Liver (tissue), 9 donors: ENCODE data around the gene MSLN. TPM values are rescaled to one million over a fixed set of nuclear protein-coding genes. Genes with fewer than 3 reads are reported as not detected.

ENCODE experiments used
- DNase-seq: peaks from one replicate; pipeline ENCODE4 v3.0.0-alpha.2; 2017; ENCODE audit warnings: low spot score
- H3K27ac ChIP-seq, 2 donors: one replicate each; pipeline ENCODE4 v1.7.0; 2013; ENCODE audit warnings: inconsistent platforms in 2 of 2, low read length in 2 of 2, control low read depth in 1 of 2, low read depth in 1 of 2, mild to moderate bottlenecking in 1 of 2
- H3K27me3 ChIP-seq, 4 donors: one replicate each; pipeline versions ENCODE4 v1.6.1 to v1.7.0; 2013; ENCODE audit warnings: low read length in 3 of 4, inconsistent platforms in 1 of 4, mild to moderate bottlenecking in 1 of 4, moderate library complexity in 1 of 4; ENCODE audit not compliant: control insufficient read depth in 4 of 4, insufficient read depth in 4 of 4
- H3K36me3 ChIP-seq, 4 donors: one replicate each; pipeline versions ENCODE4 v1.6.1 to v1.7.0; 2013; ENCODE audit warnings: low read length in 3 of 4, mild to moderate bottlenecking in 3 of 4, low read depth in 1 of 4, moderate library complexity in 1 of 4; ENCODE audit not compliant: control insufficient read depth in 4 of 4, insufficient read depth in 3 of 4
- H3K4me1 ChIP-seq, 4 donors: one replicate each; pipeline versions ENCODE4 v1.6.1 to v1.7.0; 2013; ENCODE audit warnings: low read length in 3 of 4, mild to moderate bottlenecking in 3 of 4, moderate library complexity in 1 of 4; ENCODE audit not compliant: control insufficient read depth in 4 of 4, insufficient read depth in 4 of 4
- H3K4me3 ChIP-seq, 3 donors: one replicate each; pipeline versions ENCODE4 v1.6.1 to v1.7.0; 2013; ENCODE audit warnings: low read length in 3 of 3, control low read depth in 1 of 3, low read depth in 1 of 3, mild to moderate bottlenecking in 1 of 3
- H3K9ac ChIP-seq, 2 donors: one replicate each; pipeline ENCODE4 v1.7.0; 2013; ENCODE audit warnings: low read length in 2 of 2, mild to moderate bottlenecking in 2 of 2, moderate library complexity in 2 of 2, control low read depth in 1 of 2, low read depth in 1 of 2
- H3K9me3 ChIP-seq, 4 donors: one replicate each; pipeline versions ENCODE4 v1.6.1 to v1.7.0; 2013; ENCODE audit warnings: low read length in 3 of 4; ENCODE audit not compliant: control insufficient read depth in 4 of 4
- EGR1 ChIP-seq, 2 donors: IDR thresholded peaks; 2 replicates each; pipeline ENCODE4 v1.6.1; 2016 to 2018; ENCODE audit warnings: antibody characterized with exemption in 2 of 2, low read depth in 2 of 2
- FOXA1 ChIP-seq: IDR thresholded peaks from 2 replicates; pipeline ENCODE4 v1.6.1; 2016; ENCODE audit warnings: antibody characterized with exemption
- FOXA2 ChIP-seq: IDR thresholded peaks from 2 replicates; pipeline ENCODE4 v1.6.1; 2016; ENCODE audit warnings: antibody characterized with exemption
- HNF4A ChIP-seq, 2 donors: conservative IDR thresholded peaks; 2 replicates each; pipeline ENCODE4 v1.6.1; 2016; ENCODE audit warnings: antibody characterized with exemption in 2 of 2, mild to moderate bottlenecking in 2 of 2
- JUND ChIP-seq, 2 donors: IDR thresholded peaks; 2 replicates each; pipeline ENCODE4 v1.6.1; 2016; ENCODE audit warnings: antibody characterized with exemption in 2 of 2
- NR2F2 ChIP-seq: IDR thresholded peaks from 2 replicates; pipeline ENCODE4 v1.6.1; 2016; ENCODE audit warnings: antibody characterized with exemption
- RAD21 ChIP-seq, 2 donors: IDR thresholded peaks; 2 replicates each; pipeline ENCODE4 v1.6.1; 2016; ENCODE audit warnings: antibody characterized with exemption in 2 of 2, mild to moderate bottlenecking in 2 of 2
- REST ChIP-seq: IDR thresholded peaks from 2 replicates; pipeline ENCODE4 v1.6.1; 2016; ENCODE audit warnings: antibody characterized with exemption, mild to moderate bottlenecking
- RXRA ChIP-seq, 2 donors: IDR thresholded peaks; 2 replicates each; pipeline ENCODE4 v1.6.1; 2017 to 2018; ENCODE audit warnings: antibody characterized with exemption in 2 of 2, mild to moderate bottlenecking in 1 of 2
- SP1 ChIP-seq: IDR thresholded peaks from 2 replicates; pipeline ENCODE4 v1.6.1; 2018; ENCODE audit warnings: antibody characterized with exemption, mild to moderate bottlenecking
- TAF1 ChIP-seq: conservative IDR thresholded peaks from 2 replicates; pipeline ENCODE4 v1.6.1; 2016; ENCODE audit warnings: antibody characterized with exemption, mild to moderate bottlenecking
- YY1 ChIP-seq: IDR thresholded peaks from 2 replicates; pipeline ENCODE4 v1.6.1; 2016; ENCODE audit warnings: antibody characterized with exemption, mild to moderate bottlenecking
- WGBS: extraction: QIAGEN DNeasy Blood & Tissue Kit; methylation state at CpG from one replicate; pipeline ENCODE4 v1.1.7; 2013; 5-methylcytosine and 5-hydroxymethylcytosine counted together
- polyA plus RNA-seq, 2 donors: library from polyadenylated mRNA; stranded (reverse) in 1 of 2; unstranded in 1 of 2; fragments of 200-250 nt in 1 of 2; fragments of >200 nt in 1 of 2; fragmentation: Nextera tagmentation in 1 of 2; extraction: Ambion mirVana in 1 of 2; gene quantifications; one replicate each; pipeline versions ENCODE4 v1.2.1 to v1.2.3, GENCODE V29; 2013 to 2015
- total RNA-seq, 2 donors: library from RNA; depleted of rRNA; stranded (reverse); fragments of >200 nt; gene quantifications; one replicate each; pipeline ENCODE4 v1.2.3, GENCODE V29; 2014
- TF ChIP-seq, protein P1 (sequence below): IDR thresholded peaks from 2 replicates; pipeline ENCODE4 v1.6.1; 2016; ENCODE audit warnings: antibody characterized with exemption
- TF ChIP-seq, protein P2 (sequence below): IDR thresholded peaks from 2 replicates; pipeline ENCODE4 v1.6.1; 2016; ENCODE audit warnings: antibody characterized with exemption
- donor health status: healthy.
- donor health status: healthy.
- donor health status: healthy.
- donor health status: healthy.
- donor health status: healthy.

Gene MSLN
- total and polyA plus RNA-seq, 4 donors = 0.03 to 0.65 (median 0.08) TPM; not detected in 1

DNA sequence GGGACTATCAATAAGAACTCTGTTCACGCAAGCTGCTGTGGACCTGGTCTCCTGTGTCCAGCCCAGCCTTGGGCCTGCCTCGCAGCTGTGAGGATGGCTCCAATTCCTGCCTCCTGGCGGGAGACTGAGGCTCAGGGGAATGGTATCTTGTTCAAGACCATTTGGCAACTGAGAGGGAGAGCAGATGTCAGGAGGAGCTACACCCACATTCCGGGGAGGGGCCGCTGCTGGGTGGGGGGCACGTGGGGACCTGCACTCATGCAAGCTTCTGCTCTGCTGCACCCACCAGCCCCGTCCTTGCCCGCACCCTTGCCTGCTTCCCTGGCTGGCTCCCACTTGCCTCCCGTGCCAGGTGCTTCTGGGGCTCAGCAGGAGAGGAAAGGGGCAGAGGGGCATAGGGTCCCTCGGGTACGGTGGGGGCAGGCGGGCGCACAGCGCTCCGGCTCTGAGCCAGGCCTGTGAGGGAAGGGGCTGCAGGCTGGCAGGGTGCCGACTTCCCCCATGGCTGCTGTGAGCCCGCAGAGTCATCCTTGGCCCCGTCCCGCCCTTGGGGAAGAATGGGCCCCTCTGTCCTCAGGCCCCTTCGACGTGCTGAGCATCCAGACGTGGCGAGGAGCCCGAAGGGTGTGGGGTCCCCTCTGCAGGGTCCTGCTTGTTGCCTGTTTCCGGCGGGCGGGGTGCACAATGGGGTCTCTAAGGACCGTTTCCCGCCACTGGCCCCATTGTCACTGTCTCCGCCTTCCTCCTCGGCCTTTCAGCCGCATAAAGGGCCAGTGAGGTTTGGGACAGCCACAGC, 42.9 kb upstream of the MSLN start:
- Histone ChIP-seq H3K27ac (no peak overlapping the region), H3K36me3 (peaks cover 0 to 2% (median 0%) of the 10 kb centered on the region in 4 donors), H3K27me3 (no peaks in the 10 kb centered on the region), H3K9me3 (no peaks in the 10 kb centered on the region), H3K9ac (no peak overlapping the region), H3K4me1 (peaks cover 25 to 46% (median 37%) of the 10 kb centered on the region in 4 donors), H3K4me3 (no peak overlapping the region)
- 83% methylated on average over 32 of the region's 32 CpGs for WGBS
- DNase-seq = no peak
- TF ChIP-seq RAD21 (IDR thresholded peaks at IDR 0.05) (no peak), EGR1 (IDR thresholded peaks at IDR 0.05; ENCODE audit: low read depth in 2 of 2) (no peak), JUND (IDR thresholded peaks at IDR 0.05) (no peak), YY1 (no peak), REST (no peak), RXRA (IDR thresholded peaks at IDR 0.05) (no peak), FOXA2 (no peak), HNF4A (conservative IDR thresholded peaks at IDR 0.05) (no peak), FOXA1 (no peak)
- TF ChIP-seq, protein P1, sequence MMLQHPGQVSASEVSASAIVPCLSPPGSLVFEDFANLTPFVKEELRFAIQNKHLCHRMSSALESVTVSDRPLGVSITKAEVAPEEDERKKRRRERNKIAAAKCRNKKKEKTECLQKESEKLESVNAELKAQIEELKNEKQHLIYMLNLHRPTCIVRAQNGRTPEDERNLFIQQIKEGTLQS = no peak
- TF ChIP-seq, protein P2, sequence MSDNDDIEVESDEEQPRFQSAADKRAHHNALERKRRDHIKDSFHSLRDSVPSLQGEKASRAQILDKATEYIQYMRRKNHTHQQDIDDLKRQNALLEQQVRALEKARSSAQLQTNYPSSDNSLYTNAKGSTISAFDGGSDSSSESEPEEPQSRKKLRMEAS = no peak

GRCh38 chr16:718389-718788, 42.1 kb upstream of the MSLN start:
- WGBS = 88% methylated on average over 9 of the region's 9 CpGs
- Histone ChIP-seq H3K27ac (no peak overlapping the region), H3K9me3 (no peaks in the 10 kb centered on the region), H3K36me3 (peaks cover 0 to 2% (median 0%) of the 10 kb centered on the region in 4 donors), H3K27me3 (no peaks in the 10 kb centered on the region), H3K4me1 (peaks cover 25 to 46% (median 37%) of the 10 kb centered on the region in 4 donors), H3K4me3 (no peak overlapping the region), H3K9ac (no peak overlapping the region)
- TF ChIP-seq NR2F2 (no peak), HNF4A (conservative IDR thresholded peaks at IDR 0.05) (no peak), JUND (IDR thresholded peaks at IDR 0.05) (no peak), RAD21 (IDR thresholded peaks at IDR 0.05) (no peak), REST (no peak), TAF1 (no peak), SP1 (no peak)
- TF ChIP-seq, protein P2 = no peak
- DNase-seq = no peak
